ENCODE measurements around the gene EVA1A.

EVA1A gene

DNA sequence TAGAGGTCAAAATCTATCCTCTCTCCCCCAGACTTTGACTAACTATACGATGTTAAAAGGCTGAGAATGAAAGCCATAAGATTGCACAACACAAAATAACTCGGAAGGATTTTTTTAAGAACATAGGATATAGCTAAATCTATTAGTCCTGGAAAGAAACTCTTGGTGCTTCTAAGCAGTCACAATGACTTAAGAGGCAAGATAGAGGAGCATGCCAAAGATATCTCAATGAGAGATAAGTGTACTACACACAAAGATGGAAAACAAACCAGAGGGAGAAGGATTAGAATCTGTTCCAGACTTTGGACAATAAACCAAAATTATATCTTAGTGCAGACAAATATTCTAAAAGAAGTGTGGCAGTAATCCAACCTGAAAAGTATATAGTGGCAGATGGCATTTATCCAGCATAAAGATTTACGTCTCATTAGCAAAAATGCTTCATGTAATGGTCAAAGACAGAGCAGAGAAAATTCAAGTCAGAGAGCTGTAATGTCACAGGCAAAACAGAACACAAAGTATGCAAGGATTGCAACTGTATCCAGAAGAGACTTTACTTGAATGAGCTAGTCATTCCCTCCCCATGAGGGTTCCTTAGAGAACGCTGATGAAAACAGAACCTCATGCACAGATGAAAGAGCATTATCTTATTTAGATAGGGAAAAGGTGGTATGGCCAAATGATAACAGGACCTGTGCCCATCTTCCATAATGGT lies 28.8 kb upstream of the EVA1A start:
- DNase-seq: peak; percentile 4

DNA sequence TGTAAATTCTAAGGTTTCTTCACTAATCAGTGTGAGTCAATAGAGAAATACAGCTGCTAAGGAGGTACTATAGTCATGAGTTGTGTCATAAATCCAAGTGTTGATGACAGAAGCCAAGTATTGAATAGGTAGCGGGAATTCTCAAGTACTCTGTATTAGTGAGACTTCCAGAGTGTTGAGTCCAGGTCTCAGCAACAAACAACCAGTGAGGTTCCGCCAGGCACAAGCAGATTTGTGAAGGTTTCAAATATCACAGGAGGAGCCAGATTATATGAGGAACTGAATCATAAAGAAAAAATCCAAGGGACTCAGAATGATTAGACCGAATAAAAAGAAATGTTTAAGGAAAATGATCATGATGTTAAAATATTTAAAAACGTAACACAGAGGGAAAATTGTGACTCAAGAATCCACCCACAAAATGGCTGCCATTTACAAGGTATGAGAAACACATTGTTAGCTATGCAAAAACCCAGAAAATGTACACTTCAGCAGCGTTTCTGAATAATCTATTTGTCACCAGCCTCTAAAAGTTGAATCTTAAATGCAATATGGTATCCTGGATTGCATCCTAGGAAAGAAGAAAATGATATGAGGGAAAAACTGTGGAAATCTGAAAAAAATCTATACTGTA lies 27.3 kb upstream of the EVA1A start:
- DNase-seq: no peak

DNA sequence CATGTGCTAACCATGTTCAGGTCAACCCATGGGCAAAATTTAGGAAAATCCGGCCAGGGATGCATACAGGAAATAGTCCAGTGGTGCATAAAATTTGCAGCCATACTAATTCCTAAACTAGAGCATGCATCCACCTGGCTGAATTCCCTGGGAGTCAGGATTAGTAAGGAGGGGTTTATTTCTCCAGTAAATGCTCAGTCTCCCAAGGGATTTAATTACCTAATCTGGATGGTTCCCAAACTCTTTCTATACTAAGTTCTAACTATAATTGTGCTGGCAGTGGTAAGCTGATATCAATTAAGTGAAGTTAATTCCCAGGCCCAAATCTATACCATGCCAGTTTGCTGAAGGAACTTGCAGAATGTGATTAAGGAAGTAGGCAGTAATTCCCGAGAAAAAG lies 26.2 kb upstream of the EVA1A start:
- DNase-seq: peak; percentile 5

DNA sequence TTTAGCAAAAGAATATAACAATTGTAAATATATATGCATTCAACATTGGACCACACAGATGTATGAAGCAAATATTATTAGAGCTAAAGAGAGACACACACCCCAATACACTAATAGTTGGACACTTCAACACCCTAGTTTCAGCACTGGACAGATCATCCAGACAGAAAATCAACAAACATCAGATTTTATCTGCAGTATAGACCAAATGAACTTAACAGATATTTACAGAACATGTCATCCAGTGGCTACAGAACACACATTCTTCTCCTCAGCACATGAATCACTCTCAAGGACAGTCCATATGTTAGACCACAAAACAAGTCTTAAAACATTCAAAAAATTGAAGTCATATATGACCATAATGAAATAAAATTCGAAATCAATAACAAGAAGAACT lies 22.1 kb upstream of the EVA1A start:
- DNase-seq: no peak

DNA sequence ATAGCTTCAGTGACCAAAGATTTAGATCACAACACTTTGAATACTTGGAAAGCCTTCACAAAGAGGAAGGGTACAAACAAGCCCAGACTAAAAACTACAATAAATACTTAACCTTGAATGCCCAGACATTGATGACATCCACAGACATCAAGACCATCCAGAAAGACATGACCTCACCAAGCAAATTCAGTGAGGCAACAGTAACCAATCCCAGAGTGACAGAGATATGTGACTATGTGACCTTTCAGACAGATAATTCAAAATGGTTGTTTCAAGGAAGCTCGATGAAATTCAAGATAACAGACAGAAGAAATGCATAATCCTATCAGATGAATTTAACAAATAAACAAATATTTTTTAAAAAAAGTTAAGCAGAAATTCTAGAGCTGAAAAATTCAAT lies 19.9 kb upstream of the EVA1A start:
- DNase-seq: no peak

DNA sequence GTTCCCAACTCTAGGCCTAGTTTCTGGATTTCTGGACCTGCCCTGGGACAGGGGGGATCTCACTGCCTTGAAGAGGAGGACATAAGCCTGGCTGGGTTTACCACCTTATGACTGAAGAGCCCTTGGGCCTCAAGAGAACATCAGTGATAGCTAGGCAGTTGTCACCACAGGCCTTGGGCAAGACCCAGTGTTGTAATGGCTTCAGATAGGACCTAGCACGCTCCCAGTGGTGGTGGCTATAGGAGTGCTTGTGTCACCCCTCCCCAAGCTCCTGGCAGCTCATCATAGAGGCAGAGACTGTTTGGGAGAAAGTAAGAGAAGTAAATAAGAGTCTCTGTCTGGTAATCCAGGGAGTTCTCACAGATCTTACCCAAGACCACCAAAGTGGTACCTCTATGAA lies 19.4 kb upstream of the EVA1A start:
- no peak for DNase-seq

DNA sequence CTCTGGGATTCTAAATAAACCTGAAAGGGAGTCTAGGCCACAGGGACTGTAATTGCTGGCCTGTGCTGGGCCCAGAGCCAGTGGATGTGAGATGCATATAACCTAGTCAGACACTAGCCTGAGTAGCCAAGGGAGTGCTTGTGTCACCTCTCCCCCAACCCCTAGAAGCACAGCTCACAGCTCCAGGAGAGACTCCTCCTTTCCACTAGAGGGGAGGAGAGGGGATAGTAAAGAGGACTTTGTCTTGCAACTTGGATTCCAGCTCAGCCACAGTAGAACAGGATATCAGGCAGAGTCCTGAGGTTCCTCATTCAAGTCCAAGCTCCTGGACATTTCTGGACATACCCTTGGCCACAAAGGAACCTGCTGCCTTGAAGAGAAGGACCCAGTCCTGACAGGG lies 18.4 kb upstream of the EVA1A start:
- DNase-seq: no peak

DNA sequence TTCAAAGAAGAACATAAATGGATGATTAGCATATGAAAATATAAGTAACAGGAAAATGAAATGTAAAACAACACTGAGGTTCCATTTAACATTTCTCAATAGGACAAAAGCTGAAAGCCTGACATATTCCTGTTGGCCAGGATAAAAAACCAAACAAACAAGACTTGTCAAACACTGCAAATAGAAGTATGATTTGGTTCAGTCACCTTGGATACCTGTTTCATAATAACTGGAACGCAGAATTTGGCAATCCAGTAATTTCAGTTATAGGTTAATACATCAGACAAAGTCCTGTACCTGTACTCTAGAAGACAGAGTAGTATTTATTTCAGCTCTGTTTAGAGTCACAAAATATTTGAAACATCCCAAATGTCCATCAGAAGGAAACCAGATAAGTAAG lies 16.5 kb upstream of the EVA1A start:
- no peak for DNase-seq

DNA sequence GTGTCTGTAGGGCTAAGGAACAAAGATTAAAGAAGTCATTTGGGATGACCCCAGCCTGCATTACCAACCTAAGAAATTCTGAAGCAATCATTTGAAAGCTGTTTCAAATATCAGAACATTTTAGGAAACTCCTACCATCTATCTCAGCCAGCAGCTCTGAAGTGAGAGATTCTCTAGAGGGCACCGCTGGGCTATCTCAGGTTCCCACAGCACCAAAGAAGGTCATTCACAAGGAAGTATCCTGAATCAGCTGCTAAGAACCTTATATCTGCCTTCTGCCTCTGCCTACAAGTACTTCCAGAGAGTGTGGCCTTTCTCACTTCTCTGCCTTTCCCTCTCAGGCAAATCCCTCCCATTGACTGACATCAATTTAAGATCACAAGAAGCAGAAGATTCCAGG lies 13.4 kb upstream of the EVA1A start:
- no peak for DNase-seq

DNA sequence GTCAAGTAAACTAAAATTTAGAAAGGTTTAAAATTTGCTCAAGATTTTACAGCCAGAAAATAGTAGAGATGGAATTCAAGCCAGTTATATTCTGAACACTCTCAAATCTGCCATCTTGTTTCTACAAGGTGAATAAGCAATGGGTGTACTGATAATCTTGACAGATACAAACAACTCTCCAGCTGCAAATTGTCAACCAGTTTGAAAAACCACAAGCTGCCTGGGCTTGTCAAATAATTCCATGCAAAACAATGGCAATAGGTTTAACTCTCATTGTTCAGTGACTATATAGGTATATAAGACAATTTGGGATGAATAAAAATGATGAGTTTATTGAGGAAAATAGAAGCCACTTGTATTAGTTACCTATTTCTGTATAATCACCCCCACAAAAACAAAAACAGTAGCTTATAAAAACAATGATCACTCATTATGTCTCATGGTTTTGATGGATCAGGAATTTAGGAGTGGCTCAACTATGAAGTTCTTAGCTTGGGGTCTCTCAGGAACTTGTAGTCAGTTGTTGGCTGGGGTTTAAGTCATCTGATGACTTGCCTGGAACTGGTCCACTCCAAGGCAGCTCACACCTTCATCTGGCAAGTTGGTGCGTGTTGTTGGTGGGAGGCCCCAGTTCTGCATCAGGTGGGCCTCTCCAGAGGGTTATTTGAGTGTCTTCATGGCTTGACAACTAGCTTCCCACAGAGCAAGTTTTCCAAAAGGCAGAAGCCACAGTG lies 12.6 kb upstream of the EVA1A start:
- DNase-seq: no peak

DNA sequence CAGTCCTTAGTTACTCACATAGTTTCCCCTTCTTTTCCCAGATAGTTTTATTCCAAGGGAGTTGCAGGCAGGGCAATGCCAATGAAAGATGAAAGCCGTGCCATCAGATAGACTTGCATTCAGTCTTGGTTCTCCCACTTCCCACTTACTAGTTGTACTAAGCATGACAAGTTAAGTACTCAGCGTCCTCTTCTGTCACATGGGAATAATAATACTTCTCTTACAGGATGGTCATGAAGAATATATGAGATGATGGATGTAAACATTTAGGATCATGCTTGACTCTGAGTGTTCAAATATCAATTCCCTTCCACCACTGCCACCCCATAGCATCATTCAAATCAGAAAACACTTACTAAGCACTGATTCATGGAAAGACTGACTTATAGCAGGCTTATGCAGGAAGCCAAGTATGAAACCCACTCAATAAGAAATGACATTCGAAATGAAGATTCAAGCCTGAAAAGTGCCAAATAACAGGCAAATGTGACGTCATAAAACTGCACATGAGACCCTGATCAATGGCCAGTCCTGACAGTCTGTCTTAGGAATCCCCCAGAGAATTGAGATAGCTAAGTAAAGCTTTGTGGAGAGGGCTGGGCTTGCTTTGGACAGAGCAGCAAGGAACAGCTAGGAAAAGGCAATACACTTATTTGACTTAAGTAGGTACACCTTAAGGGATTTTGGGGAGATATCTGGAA lies 11.1 kb upstream of the EVA1A start:
- DNase-seq: no peak

DNA sequence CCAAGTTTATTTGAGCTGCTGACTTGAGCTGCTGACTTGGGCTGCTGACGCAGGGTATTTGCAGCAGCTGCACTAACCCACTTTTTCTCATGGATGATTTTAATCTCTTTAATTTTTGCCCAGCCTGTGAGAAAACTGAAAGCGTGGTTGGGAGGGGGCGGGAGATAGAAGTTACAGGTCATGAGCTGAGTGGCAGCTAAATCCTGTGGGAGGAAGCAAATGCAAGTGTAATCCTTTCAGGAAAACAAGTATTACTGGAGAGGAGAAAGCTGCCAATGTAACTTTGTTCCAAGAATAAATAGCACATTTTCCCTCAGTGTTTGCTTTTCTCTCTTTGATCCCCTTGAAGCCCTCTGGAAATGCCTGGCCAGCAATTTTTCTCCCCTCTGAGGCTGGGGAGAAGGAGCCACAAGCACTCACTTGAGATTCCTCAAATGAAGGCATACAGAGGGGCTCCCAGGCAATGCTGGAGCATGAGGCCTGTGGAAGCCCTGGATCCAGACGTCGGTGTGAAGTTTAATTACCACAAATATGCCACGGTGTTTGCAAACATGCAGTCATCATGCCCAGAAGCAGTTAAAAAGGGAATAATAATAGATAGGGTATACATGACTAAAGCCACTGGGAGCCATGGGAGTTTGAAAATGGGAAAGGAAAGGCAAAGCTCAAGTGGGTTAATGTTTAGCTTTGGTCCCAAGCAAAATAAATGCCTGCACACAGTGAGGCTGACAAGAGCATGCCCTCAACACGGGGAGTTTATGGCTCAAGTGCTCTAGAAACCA lies 10.4 kb upstream of the EVA1A start:
- no peak for DNase-seq

DNA sequence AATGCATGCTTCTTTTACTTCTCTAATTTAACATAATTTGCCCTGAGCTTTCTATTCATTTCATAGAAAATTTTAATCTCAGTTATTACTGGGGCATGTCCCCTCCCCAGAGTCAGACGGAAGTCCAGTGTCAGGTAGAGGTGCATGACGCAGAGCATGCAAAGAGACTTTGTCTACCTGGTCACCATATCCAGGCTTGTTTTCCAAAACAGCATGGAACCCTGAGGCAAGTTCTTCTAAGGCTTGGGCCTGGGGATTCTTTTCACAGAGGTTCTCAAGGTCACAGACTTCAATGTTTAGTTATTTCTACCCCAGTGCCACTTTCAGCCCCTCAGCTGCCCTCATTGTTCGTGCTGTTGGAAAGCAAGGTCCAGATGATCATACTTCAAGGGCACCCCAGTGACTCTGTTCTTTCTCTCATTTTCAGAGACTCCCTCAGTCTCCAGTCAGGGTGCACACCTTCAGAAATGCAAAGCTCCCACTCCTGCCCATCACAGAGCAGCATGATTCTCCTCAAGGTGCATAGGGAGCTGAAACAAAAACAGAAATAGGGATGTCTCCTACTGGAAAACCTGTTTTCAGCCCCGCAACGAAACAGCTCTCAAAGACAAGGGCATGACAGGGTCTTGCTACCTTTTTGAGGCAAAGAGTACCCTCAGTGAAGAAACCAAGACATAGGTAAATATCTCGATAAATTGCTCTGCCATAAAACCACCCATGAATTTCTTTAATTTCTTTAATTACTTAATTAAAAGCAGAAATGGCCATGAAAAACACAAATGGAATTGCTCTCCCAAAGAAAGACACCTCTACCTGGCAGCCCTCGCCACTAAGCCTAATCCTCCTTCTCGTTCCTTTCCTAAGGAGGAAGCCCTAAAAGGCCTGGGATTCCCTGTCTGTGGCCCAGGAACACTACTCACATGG lies 9.5 kb upstream of the EVA1A start:
- DNase-seq: no peak

DNA sequence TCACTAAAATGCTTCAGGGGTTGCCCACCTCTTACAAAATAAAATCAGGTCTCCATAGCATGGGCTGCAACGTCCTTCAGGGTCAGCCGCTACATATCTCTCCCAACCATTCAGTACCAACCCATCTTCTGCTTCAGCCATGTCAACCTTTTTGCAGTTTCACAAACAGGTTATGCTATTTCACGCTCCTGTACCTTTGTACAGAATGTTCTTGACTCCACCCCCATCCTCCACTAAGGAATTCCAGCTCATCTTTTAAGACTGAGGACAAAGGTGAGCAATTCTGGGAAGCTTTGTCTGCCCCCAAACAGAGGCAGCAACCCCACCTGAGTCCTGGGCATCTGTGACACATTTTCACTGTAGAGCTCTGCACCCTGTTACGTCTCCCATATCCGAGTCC lies 8.8 kb upstream of the EVA1A start:
- DNase-seq: no peak

DNA sequence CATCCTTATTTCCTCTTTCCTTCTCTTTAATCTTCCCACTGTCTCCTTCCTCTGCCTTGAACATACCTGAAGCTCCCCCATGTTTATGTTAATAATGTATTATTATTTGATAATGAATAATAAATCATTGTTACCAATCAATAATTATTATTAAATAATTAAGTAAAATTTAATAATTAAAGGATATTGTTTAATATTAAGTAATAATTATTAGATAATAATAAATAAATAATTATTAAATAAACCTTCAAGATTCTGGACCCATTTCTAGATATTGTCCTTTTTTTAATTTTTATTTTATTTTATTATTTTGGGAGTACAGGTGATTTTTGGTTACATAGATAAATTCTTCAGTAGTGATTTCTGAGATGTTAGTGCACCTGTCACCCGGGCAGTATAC lies 7.4 kb upstream of the EVA1A start:
- DNase-seq: no peak

DNA sequence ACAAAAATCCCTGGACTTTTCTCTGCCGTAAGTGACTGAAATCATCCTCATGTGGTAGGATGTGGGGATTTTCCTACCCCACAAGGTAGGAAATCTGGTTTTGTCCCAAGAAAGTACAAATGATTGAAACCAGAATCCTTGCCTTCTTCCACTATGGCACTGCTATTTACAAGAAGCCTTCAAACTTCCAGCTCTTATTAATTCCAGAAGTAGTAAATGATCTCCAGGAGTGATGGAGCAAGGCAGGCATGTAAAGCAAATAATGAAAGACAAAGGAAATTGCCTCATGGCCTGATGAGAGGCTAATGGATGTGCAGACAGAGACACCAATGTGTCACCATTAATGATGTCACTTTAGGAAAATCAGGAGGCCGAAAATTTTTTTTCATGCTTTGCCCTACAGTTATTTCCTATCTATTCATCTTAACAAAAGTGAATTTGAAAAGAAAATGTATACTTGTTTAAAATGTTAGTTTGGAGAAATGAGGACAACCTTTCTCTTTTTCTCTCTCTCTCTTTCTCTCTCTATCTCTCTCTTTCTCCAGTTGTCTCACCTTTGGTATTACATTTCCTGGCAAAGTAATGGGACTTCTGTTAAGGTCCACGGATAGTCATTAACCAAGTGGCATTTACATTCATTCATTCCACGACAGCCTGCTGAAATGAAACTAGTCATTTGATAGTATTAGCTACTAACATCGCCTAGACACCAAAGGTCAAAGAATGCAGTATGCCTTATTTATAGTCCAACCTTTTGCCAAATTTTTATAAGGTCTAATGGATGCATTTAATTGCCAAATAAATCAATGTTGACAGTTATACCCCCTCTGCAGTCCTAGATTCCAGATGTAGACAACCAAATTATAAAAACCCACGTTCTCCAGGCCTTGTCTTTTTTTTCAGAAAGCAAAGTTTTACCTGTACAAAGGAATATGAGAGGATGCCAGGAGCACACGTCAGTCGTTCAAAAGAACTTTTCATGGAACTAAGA lies 5.0 kb upstream of the EVA1A start:
- DNase-seq: no peak

DNA sequence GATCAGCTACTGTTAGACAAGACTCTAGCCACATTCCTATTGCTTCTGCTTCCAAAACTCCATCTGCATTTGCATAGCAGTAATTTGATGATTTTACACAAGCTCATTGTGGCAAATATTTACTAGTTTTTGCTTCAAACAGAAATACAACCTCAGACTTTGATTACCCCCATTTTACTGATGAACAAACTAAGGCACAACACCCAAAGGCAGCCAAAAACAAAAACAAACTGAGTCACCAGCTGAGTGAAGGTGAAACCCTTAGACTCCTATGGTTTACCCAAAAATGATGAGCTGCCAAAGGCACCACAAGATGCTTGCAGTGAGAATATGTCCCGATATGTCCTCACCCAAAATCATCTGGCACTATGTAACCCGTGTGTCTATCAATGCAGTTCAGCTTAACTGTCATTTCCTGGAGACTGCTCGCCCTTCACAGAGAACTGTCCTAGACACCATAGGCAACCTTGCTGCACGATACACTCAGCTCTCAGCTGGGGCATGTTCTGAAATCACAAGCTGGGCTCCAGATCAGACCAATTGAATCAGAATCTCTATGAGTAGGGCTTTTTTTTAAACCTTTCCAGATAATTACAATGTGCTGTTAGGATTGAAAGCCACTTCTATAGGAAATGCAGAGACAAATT lies 4.1 kb upstream of the EVA1A start:
- no peak for DNase-seq

DNA sequence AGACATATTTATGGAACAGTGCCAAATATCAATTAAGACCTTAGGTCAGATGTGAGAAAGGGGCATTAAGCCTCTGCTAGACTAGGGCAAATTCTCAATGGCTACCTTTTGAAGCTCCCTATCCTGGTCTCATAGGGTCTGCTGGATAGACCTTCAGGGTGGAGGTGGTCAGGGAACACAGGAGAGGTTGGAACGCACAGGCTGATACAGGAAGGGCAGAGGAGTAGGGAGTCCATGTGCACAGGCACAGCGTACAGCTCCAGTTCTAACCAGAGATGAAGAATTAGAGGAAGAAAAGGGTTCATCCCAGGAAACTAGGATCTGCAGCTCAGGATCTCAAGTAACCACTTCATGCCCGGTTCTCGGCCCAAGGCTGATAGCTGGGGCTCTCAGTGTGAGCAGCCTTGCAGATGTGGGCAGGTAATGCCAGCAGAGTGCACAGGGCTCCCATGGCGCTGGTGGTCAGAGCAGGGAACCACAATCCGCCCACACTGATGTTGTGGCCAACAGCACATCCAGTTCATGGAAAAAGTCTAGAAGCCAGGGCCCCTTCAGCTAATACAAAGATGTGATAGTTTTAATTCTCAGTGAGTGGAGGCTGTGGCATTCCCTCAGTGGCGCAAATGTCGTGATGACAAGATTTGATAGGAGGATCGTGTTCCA lies 3.4 kb upstream of the EVA1A start:
- DNase-seq: no peak

DNA sequence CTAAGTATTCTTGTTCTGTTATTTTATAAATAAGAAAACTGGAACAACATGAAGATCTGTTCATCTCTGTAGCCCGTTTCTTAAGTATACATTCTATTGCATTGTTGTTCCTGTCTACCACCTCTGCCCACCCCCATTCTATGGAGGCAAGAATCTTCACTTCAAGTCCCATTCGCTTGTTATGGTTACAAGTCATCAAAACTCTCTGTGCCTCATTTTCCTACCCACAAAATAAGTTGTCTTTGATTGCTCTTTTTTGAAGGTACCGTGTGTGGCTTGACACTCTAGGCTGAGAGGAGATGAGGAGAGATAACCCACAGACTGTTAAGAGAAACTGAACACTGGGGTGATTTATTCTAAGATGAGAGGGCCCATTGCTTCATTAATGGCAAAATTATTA lies 2.9 kb upstream of the EVA1A start:
- DNase-seq: no peak

DNA sequence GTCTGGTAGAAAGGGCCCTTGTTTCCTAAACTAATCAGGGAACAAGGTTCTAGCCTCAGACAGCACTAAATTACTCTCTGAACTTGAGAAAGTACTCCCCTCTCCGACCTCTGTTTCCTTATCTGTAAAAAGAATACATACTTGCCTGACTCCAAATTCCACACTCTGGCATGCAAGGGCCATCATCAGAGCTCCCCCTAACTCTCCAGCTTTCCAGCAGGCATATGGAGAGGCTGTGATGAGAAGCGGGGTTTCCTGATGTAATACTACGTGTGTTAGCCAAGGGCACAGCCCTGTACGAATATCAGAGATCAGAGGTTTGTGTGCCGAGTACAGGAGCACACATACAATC lies 1.8 kb upstream of the EVA1A start:
- DNase-seq: no peak

Measured in NCI-H524 treated with DMSO at 0.1 percent for 48 hours (cell line).